Stimulated activated CD4-positive, alpha-beta T cell treated with anti-CD3 and anti-CD28 coated beads, Interleukin-12 subunit alpha, Interleukin-12 subunit beta, amount 100 ng/mL, for 24 hours (primary cell): Measurements from ENCODE around the gene JPH3.
A peak's percentile ranks its signal among the peaks of the same experiment; 100 is the strongest.

Source experiments
- DNase-seq, 2 experiments: peaks; one replicate each; pipeline ENCODE4 v3.0.0-alpha.2; 2020; ENCODE audit warnings: low read depth in 2 of 2

JPH3 gene

DNA sequence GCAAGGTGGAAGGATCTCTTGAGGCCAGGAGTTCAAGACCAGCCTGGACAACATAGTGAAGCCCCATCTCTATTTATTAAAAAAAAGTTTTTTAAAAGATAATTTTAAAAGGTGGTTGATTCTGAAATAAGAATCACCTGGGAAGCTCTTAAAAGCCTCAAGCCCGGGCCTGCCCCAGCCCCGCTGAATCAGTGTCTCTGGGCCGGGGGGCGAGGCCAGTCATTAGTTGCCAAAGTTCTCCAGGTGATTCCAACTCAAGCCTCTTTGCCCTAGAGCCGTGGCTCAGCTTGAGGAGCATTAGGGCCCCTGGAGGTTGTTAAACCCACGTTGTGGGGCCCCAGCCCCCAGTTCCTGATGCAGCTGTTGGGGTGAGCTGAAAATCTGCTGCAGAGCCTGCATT, 24.6 kb downstream of the JPH3 start:
- DNase-seq = no peak

DNA sequence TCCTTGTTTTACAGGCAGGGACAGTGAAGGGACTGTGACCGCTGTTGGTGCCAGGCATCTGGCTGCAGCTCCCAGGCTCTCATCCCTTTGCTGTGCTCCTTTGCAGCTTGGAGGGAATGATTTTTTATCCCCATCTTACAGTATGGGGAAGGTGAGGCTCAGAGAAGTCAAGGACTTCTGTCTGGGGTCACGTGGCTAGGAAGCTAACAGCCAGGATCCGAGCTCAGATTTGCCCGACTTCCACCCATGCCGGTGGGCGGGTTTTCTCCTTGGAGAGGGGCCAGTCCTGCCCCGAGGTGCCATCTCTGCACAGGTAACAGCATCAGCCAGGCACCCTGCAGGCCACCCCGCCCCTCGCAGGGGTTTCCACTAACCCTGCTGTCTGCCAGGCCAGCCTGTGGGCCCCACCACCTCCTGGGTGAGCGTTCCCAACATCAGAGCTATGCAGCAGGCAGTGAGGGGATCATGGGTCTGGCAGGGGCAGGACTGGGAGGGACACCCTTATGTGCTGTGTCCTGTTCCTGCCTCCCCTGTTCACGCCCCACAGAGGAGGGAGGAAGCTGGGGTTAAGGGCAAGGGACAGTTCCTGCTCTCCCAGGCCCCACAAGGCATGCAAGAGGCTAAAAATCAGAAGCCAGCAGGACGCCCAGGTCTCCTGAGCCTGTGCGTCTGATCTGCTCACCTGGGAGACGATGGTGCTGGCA, 25.4 kb downstream of the JPH3 start:
- no peak for DNase-seq

DNA sequence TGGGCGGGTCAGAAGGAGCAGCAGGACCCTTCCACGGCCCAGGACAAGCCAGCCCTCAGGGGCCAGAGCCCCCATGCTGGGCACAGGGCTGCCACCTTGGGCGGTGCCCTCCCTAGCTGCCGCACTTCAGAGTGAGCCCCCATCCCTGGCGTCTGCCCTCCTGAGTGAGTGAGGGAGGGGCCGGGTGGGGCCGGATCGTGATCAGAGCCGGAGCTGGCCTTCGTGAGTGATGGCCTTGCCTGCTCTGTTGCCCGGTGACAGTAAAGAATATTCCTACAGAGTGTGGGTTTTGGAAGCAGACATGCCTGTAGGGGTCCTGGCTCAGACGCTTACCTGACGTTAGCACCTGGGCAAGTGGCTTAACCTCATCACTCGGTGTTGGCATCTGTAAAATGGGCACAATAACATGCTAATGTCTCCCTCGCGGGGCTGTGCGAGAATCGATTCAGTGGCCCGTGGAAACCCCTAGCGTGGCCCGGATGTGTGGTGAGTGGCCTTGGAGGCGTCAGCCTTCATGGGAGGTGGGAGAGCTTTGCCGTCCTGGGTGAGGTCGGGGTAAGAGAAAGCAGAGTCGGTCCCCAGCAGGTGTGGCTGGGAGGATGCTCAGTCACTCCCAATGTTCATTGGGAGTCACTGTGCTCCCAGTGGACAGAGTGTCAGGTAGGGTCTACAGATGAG, 26.1 kb downstream of the JPH3 start:
- no peak for DNase-seq

DNA sequence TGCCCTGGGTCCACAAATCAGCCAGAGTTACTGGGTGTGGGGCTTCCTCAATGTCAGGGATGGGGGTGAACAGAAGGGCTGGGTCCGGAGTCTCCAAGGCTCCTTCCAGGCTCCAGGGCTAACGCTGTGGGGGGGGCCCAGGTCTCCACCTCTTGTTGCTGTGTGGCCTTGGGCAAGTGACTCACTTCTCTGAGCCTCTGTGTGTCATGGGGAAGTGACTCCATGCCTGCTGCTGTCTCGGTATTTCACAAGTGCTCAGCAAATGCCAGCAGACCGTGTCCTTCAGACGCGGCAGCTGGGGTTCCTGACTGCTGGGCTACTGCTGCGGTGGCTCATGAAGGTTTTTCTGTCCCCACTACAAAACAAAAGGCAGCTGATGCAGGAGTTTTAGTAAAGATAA, 26.6 kb downstream of the JPH3 start:
- DNase-seq = no peak

DNA sequence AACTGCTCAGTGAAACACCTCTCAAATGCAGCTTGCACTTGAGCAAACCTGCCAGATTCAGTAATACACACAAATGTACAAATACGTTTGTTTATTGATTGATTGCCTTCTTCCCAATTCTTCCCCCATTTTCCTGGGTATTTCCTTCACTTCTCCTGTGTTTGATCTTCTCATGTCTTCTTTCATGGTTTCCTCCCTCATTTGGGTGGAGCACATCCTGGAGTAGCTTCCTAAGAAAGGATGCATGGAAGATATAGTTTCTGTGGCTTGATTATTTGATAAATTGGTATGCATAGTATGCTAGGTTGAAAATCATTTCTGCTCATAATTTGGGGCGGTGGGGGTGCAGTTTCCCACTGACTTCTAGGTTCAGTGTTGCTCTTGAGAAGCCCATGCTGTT, 28.8 kb downstream of the JPH3 start:
- no peak for DNase-seq

DNA sequence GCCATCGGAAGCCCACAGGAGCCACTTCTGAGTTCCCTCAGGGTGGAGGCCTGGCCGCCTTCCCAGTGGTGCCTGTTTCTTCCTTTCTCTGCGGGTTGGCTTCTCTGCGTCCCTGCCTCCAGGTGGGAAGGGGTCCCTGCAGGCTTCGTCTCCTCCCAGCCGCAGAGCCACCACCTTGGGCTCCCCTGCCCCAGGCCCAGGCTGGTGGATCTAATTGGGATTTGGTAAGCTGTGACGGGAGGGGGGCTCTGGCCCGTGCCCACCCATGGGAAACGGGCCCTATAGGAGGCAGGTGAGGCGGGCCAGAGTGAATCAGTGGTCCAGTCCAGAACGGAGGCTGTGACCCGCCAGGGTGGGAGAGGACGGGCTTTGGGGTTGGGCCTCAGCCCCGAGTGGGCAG, 32.1 kb downstream of the JPH3 start:
- DNase-seq = no peak

DNA sequence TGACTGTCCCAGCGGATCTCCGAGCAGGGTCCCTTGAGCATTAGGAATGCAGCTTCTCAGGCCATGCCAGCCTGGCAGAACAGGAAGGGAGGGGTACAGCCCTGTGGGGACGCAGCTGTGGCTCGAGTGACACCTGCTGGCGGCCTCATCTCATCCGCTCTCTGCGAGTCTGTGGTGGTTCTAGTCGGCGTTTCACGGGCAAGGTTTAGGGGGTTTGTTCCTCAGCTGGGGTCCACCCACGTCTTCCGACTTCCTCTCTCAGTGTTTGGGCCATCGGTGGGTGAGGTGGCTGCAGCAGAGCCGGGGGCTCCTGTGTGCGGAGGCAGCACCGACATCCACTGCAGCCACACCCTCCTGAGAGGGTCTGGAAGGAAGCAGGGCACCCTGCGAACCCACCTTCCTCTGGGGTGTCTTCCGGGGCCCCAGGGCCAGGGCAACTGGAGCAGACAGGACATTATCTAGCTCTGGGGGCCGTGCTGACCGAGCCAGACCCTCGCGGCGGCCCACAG, 33.3 kb downstream of the JPH3 start:
- peak; percentile 63 to 70 for DNase-seq

DNA sequence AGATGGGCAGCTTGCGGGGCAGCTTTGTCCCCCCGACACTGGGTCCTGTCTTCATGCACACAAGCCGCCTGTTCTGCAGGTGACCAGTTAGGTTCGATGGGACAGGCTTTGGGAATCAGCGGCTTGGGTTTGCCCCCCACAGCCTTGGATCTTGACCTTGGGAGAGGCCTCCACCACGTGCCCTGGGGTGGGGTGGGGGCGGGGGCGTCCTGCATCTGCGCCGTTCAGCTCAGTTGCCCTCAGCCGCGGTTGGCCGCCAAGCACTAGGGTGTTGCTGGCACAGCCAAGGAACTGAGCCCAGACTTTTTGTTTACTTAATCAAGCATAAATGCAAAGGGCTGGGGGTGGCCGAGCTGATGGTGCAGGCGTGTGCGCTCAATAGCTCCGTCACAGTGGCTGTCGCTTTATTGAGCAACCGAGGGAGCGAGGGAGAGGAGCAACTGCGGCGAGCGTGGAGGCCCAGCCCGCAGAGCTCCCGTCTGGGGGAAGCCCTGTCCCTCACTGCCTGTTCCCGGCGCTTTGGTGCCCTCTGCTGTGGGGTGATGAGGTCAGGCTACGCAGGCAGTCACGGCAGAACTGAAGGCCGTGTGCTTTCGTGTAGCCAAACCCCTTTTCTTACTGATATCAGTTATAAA, 33.9 kb downstream of the JPH3 start:
- peak; percentile 68 to 83 for DNase-seq

DNA sequence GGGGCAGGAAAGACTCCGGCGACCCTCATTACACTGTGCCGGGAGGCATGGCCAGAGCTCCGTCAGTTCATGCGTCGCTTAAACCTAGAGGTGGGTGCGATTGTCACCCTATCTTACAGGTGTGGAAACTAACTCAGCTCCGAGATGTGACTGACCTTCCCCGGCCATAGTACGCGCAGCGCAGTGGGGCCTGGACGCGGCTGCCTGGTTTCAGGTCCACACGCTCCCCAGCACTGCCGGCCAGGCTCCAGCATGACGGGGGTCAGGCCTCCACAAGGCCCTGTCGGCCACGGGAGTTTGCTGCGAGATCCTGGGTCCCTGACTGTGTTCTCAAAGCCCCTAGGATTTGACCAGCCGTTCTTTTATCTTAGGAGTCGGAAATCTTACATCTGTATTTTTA, 34.4 kb downstream of the JPH3 start:
- DNase-seq = no peak

DNA sequence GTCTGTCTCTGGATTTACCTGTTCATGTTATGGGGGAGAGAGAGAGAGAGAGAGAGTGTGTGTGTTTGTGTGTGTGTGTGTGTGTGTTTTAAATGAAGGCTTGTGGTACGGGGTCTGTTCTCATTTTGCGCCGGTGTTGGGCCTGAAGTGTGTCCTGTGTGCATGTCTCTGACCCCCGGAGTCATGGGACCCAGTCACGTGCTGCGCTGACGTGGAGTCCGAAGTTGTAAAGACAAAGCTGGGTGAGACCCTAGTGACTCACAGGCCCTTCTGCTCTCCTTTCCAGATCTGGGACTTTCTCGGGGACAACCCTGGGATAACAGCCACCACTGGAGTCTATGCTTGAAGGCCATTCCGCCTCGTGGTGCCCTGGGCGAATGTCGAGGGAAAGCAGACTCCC, 35.0 kb downstream of the JPH3 start:
- no peak for DNase-seq

DNA sequence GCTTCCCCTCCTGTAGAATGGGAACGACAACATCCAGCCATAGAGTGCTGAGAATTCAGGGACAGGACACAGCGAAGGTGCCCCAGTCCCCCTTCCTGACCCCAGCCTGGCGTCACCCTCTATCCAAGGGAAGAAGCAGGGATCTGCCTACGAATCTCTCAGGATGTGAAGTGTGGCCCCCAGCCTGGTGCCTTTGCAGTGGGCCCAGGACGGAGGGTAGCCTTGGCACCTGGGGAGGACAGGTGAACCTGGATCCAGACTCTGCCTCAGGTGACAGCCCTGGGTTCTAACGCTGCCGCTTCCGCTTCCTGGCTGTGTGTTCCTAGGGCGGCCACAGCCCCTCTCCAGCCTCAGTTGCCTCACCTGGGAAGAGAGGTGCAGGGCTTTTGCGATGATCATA, 36.4 kb downstream of the JPH3 start:
- DNase-seq = no peak

DNA sequence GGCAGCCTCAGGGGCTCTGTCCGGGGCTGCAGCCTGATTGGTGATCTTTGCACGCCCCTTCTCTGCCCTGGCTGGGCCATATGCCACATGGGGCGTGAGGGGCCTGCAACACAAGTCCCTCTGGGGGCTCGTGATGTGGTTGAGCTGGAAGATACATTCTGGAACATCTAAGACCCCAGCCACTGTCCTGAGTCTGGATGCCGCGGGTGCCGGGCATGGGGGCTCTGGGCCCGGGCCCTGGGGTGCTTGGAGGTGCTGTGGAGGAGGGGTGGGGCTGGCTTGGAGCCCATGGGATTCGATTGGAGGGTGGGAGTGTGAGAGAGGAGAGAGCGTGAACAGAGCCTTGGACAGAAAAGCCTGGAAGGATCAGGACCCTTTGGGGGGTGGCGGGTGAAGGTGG, 39.4 kb downstream of the JPH3 start:
- DNase-seq = no peak

DNA sequence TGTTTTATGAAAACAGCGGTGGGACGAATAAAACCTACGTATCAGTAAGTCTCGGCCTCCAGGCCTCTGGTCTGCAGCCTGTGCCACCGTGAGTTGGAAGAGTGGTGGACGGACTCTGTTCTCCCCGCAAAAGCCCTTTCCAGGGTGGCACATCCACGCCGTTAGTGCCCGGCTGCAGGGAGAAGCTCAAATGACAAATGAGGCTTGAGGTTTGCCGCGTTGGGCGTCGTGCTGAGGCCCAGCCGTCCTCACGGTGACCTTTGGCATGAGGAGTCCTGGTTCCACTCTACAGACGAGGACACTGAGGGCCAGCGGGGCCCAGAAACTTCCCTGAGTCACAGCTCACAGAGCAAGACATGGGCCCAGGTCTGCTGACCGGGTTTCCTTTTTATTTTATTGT, 40.2 kb downstream of the JPH3 start:
- DNase-seq = no peak

DNA sequence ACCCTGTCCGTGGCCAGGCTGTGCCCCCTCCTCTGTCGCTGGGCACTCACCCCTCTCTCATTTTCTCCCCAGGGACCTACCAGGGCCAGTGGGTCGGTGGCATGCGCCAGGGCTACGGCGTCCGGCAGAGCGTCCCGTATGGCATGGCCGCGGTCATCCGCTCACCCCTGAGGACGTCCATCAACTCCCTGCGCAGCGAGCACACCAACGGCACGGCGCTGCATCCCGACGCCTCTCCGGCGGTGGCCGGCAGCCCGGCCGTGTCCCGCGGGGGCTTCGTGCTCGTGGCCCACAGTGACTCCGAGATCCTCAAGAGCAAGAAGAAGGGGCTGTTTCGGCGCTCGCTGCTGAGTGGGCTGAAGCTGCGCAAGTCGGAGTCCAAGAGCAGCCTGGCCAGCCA, 41.9 kb downstream of the JPH3 start:
- DNase-seq = no peak

DNA sequence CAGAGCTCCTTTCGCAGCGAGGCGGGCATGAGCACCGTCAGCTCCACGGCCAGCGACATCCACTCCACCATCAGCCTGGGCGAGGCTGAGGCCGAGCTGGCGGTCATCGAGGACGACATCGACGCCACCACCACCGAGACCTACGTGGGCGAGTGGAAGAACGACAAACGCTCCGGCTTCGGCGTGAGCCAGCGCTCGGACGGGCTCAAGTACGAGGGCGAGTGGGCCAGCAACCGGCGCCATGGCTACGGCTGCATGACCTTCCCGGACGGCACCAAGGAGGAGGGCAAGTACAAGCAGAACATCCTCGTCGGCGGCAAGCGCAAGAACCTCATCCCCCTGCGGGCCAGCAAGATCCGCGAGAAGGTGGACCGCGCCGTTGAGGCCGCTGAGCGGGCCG, 42.3 kb downstream of the JPH3 start:
- DNase-seq = no peak

DNA sequence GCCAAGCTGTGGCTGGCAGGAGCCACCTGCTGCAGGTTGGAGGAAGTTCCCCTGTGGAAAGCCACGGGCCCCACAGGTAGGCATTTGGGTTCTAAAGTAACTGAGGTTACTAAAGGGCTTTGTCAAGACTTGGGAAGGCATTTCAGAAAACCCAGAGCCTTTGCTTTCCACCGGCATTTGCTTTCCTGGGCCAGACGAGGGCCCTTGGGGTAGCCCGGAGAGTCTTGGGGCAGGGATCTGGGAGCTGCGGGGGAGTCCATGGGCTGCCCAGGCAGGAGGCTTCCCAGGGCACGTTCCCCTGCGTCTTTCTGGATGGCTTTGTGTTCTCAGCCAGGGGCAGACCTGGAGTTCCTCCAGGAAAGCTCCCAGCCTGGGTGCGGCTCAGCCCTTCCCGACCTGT, 43.5 kb downstream of the JPH3 start:
- no peak for DNase-seq

DNA sequence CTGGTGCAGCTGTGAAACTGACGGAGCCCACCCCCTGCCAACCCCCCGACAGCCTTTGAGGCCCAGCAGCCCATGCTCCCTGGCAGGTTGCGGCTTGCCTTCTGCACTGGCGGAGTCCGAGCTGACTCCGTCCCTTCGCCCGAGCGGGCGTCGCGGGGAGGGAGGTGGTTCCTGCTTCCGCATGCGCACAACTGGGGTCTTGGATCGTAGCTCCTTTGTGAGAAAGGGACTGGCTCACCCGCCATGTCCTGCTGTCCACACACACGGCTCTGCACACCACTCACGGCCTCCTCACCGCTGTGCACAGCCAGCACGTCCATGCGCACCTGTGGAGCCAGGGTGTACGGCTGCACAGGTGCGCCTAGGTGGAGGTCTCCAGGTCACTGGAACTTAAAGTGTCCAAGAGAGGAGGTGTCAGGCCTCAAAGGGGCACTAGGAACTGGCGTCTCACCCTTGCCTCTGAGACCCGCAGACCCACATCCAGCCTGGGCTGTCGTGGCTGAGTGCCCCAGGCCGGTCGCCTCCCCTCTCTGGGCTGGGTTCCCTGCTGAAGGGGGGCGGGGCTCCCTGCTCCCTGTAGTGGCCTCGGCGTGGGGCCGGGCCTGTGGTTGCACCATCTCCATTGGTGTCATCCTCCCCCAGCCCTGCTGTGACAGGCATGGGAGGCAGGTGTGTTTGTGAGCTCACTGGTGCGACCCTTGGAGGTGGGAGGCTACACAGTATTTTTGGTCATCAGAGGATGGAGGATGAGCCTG, 45.3 kb downstream of the JPH3 start:
- DNase-seq = no peak

DNA sequence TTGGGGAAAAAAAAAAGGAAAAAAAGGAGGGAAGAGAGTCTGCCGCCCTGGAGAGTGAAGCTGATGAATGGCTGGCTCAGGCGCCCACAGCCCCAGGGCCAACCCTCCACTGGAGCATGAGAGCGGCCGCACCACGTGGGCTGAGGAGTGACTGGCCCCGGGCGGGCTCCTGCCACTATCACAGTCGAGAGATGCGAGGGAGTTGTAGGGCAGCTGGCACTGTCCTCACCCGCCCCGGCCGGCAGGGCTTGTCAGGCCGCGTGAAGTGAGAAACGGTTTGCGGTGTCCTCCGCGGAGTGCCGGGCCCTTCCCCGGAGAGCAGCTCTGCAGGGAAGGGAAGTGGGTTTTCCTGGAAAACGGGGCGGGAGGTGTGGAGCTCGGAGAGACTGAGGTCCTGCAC, 45.9 kb downstream of the JPH3 start:
- no peak for DNase-seq

DNA sequence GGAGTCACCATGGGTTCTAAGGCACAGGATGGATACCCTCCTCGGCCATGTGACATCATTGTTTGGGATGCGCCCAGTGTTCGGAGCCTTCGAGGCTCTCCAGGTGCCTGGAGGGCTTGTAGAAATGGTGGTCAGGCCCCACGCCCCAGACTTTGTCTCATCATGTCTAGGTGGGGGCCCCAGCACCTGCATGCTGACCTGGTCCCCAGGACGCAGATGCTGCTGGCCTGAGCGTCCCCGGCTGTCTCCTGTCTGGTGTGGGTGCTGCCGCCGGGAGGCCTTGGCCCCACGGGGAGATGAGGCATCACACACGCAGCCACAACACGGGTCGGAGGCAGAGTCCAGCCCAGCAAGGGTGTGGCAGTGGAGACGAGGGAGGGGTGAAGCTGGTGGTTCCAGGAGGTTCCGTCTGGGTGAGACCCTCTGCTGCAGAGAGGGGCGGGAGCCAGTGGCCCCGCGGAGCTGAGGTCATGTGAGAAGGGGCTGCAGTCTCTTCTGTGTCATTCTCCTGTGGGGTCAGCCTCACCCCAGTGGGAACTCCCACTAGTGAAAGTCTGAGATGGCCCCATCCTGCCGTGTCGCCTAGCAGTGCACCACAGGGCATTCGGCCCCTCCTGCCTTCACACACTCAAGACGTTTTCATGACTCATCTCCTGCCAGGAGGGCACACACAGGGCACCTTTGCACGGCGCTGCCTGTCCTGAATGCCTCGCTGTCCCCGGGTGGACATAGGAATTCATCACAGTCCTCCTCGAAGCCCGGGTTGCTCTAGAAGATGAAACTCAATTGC, 46.6 kb downstream of the JPH3 start:
- no peak for DNase-seq

DNA sequence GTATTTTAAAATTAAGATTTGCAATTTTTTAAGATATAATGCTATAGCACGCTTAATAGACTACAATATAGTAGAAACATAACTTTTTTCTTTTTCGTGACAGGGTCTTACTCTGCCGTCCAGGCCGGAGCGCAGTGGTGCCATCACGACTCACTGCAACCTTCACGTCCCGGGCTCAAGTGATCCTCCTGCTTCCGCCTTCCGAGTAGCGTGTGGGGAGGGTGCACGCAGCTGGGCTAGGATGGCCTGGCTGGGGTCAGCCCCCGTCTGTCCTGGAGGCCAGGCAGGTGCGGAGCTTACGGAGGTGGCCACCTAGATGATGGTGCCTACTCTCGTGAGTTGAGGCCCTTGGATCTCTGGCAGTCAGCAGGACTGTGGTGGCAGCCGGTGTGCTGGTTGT, 50.1 kb downstream of the JPH3 start:
- no peak for DNase-seq

DNA sequence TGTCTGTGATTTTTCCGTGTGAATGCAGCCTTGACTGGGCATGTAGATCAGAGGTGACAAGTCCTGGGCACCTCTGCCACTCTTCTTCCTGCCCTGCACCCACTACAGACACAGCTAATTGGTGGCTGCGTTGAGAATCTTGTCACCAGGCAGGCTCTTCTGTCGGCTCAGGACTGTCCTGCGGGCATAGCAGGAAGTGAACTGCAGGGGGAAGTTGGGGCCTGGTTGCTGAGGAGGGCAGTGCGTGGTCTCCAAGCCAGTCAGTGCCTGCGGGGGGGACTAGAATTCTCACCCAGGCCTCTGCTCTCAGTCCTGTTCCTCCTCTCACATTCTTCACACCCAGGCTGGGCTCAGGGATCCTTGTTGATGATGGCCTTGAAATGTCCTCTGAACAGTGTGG, 50.5 kb downstream of the JPH3 start:
- DNase-seq = no peak

DNA sequence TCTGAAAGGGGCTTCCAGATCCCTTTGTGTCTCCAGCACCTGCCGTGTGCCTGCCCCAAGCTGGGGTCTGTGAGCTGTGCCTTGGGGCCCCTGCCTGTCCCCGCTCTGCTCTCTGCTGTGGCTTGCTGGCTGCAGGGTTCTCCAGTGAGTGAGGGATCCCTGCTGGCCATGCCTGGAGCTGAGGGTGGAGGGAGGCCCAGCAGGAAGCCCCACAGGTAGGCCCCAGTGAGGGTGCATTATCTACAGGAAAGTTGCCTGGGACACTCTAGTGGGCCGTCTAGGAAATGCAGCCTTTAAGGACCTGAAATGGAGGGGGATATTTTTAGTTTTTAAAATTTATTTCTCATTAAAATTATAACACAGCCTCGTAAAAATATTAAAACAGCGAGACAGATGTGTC, 50.9 kb downstream of the JPH3 start:
- DNase-seq = no peak
